Measurements from ENCODE around the gene HHIP. TPM values are rescaled to one million over a fixed set of nuclear protein-coding genes. Genes with fewer than 3 reads are reported as not detected.

The HHIP gene
- total and polyA plus RNA-seq, 2 experiments from 2014 or later, result 20.8 to 29.2 TPM

Small RNA genes within 50 kb of the gene (small RNA-seq; reads per million reads assigned to genes)
- gene RF02271, result not detected
